Naive B cell (primary cell): Measurements from ENCODE around the gene FOXL1. TPM values are rescaled to one million over a fixed set of nuclear protein-coding genes. Genes with fewer than 3 reads are reported as not detected.

Experiments
- ATAC-seq, 2 donors: fragments of 150-1000 bp; cut with Tn5 transposase; 2 replicates each; pipeline ENCODE4 v1.10.0; 2021; ENCODE audit warnings: low read depth in 2 of 2, mild to moderate bottlenecking in 2 of 2, moderate library complexity in 2 of 2
- DNase-seq: peaks from one replicate; pipeline ENCODE4 v3.0.0; 2022
- H3K27ac Mint-ChIP-seq, 6 donors: one replicate each; pipeline ENCODE4 v1.8.0; 2020 to 2022; ENCODE audit warnings: mild to moderate bottlenecking in 6 of 6, mixed read lengths in 6 of 6, moderate library complexity in 5 of 6, inconsistent platforms in 2 of 6
- H3K27me3 Mint-ChIP-seq, 3 donors: one replicate each; pipeline ENCODE4 v1.8.0; 2021 to 2022; ENCODE audit warnings: mixed read lengths in 3 of 3, mild to moderate bottlenecking in 1 of 3
- H3K36me3 Mint-ChIP-seq, 2 donors: one replicate each; pipeline ENCODE4 v1.8.0; 2020 to 2022; ENCODE audit warnings: mixed read lengths in 2 of 2, inconsistent platforms in 1 of 2, mild to moderate bottlenecking in 1 of 2
- H3K4me1 Mint-ChIP-seq, 3 donors: one replicate each; pipeline ENCODE4 v1.8.0; 2020 to 2022; ENCODE audit warnings: mixed read lengths in 3 of 3, inconsistent platforms in 1 of 3, mild to moderate bottlenecking in 1 of 3, moderate library complexity in 1 of 3
- H3K4me3 Mint-ChIP-seq, 8 donors: one replicate each; pipeline ENCODE4 v1.8.0; 2020 to 2022; ENCODE audit warnings: mild to moderate bottlenecking in 8 of 8, mixed read lengths in 8 of 8, moderate library complexity in 8 of 8, inconsistent platforms in 2 of 8
- H3K9me3 Mint-ChIP-seq, 7 donors: one replicate each; pipeline ENCODE4 v1.8.0; 2020 to 2022; ENCODE audit warnings: mixed read lengths in 7 of 7, mild to moderate bottlenecking in 5 of 7, inconsistent platforms in 2 of 7, moderate library complexity in 1 of 7
- polyA plus RNA-seq, 6 donors: library from polyadenylated mRNA; unstranded; fragments of 300-500 nt; fragmentation: Illumina TruSeq; gene quantifications; one replicate each; pipeline ENCODE4 v1.2.3, GENCODE V29; 2021; ENCODE audit warnings: low read depth in 6 of 6

Gene FOXL1
- polyA plus RNA-seq, 6 donors from 2014 or later, result not detected

GRCh38 chr16:86540894-86541293 lies 37.5 kb upstream of the FOXL1 start:
- Mint-ChIP-seq H3K4me1 (no peaks in the 10 kb centered on the region), H3K27me3 (no peaks in the 10 kb centered on the region), H3K27ac (no peak overlapping the region), H3K4me3 (no peak overlapping the region), H3K36me3 (peaks cover 18 to 21% of the 10 kb centered on the region in 2 donors), H3K9me3 (peaks cover 0 to 2% (median 0%) of the 10 kb centered on the region in 7 donors)
- DNase-seq (no peak), ATAC-seq (no peak)

GRCh38 chr16:86541560-86541959 lies 36.8 kb upstream of the FOXL1 start:
- H3K9me3 Mint-ChIP-seq, result peaks cover 0 to 2% (median 0%) of the 10 kb centered on the region in 7 donors
- no peak for ATAC-seq
- H3K4me3 Mint-ChIP-seq, result no peak overlapping the region
- peaks cover 0 to under 1% (median 0%) of the 10 kb centered on the region in 3 donors for H3K4me1 Mint-ChIP-seq
- no peaks in the 10 kb centered on the region for H3K27me3 Mint-ChIP-seq
- H3K27ac Mint-ChIP-seq, result no peak overlapping the region
- H3K36me3 Mint-ChIP-seq, result peaks cover 18 to 21% of the 10 kb centered on the region in 2 donors
- no peak for DNase-seq

DNA sequence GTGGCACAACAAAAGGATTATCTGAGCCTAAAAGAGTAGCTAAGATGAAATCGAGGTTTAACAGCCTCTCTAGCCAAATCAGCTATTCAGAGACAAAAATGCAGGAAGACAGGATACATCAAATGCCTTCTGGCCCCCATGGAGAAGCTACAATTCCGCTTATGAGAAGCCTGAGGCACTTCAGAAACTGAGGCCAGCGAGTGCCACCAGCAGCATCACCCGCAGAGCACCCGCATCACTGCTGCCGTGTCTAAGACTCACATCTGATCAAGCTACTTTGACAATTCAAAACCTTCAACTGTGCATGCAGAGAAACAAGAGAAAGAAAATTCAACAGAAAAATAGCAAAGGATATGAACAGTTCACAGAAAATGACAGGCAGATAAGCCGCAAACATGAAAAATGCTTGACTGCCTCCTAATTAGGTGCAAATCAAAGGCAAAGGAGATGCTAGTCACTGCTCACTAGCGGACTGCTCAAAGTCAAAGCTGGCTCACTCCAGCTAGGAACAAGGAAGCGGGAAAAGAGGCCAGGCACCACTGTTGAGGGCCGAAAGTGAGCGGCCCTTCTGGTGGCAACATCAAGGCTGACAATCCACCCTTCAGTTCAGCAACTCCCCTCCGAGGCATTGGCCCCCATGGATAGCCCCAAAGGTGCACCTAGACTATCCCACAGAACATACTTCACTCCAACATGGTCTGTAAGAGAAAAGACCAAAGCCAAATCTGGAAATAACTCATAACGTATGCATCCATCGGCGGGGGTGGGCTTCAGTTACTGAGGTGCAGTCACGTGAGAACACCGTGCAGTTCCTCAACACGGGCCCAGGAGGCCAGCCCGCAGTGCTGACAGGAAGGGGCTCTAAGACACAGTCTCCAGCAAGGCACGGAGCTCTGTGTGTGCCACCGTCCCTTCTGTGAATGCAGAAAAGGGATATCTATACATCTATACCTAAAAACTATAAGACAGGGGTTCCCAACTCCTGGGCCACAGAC lies 35.3 kb upstream of the FOXL1 start:
- Mint-ChIP-seq H3K4me1 (peaks cover 0 to 2% (median 0%) of the 10 kb centered on the region in 3 donors), H3K9me3 (peaks cover 0 to 2% (median 0%) of the 10 kb centered on the region in 7 donors), H3K27me3 (no peaks in the 10 kb centered on the region), H3K36me3 (peaks cover 22 to 23% of the 10 kb centered on the region in 2 donors), H3K27ac (peak overlapping the region in 1 of 6 donors; percentile 41), H3K4me3 (no peak overlapping the region)
- DNase-seq, result no peak
- no peak for ATAC-seq

GRCh38 chr16:86545481-86545880 lies 32.9 kb upstream of the FOXL1 start:
- H3K4me1 Mint-ChIP-seq, result peaks cover 0 to 2% (median 0%) of the 10 kb centered on the region in 3 donors
- H3K27me3 Mint-ChIP-seq, result no peaks in the 10 kb centered on the region
- ATAC-seq, result no peak
- no peak overlapping the region for H3K4me3 Mint-ChIP-seq
- no peak overlapping the region for H3K27ac Mint-ChIP-seq
- H3K36me3 Mint-ChIP-seq, result peaks cover 19 to 24% of the 10 kb centered on the region in 2 donors
- no peak for DNase-seq
- H3K9me3 Mint-ChIP-seq, result peaks cover 0 to 2% (median 0%) of the 10 kb centered on the region in 7 donors

- Mint-ChIP-seq H3K4me3 (no peak overlapping the region), H3K36me3 (peaks cover 19 to 24% of the 10 kb centered on the region in 2 donors), H3K9me3 (peaks cover 0 to 2% (median 0%) of the 10 kb centered on the region in 7 donors), H3K4me1 (peaks cover 0 to 2% (median 0%) of the 10 kb centered on the region in 3 donors), H3K27ac (no peak overlapping the region), H3K27me3 (no peaks in the 10 kb centered on the region)
- ATAC-seq (no peak), DNase-seq (no peak)
These were observed 32.3 kb upstream of the FOXL1 start for GRCh38 chr16:86545954-86546637.

DNA sequence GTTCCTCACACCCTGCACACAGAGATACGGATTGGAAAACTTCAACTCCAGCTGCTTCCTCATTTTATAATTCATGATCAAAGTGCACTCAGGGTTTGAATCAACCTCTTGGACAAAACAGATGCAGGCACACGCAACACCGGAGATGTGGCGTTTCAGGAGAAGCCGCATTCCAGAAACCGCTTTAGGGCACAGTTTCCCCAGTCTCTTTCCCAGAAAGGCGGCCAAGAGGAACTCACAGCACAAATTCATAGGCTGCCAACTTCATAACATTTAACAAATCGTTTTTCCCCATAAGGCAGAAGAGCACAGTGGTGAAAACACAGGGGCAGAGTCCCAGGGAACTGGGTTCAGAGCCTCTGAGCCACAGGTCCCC lies 31.7 kb upstream of the FOXL1 start:
- Mint-ChIP-seq H3K4me1 (peaks cover 0 to 2% (median 0%) of the 10 kb centered on the region in 3 donors), H3K4me3 (no peak overlapping the region), H3K27ac (no peak overlapping the region), H3K36me3 (peaks cover 19 to 24% of the 10 kb centered on the region in 2 donors), H3K27me3 (no peaks in the 10 kb centered on the region), H3K9me3 (peaks cover 0 to 2% (median 0%) of the 10 kb centered on the region in 7 donors)
- DNase-seq (no peak), ATAC-seq (no peak)

DNA sequence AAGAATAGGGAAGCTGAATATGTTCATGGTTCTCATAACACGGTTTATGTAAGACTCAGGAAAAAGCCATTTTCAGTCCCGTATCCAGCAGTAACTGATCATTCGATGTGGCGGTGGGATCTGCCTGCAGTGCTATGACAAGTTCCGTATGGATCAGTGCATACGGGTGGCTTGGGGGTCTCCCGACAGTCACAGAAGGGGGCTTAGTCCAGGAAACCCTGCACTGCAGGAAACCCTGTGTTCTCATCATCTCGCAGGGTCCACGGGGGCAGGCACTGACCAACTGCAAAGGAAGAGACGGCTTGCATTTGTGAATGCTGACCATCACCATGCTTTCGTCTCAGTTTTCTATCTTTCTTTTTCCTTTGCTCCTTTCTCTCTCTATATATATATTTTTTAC lies 31.1 kb upstream of the FOXL1 start:
- peaks cover 0 to 2% (median 0%) of the 10 kb centered on the region in 7 donors for H3K9me3 Mint-ChIP-seq
- H3K4me1 Mint-ChIP-seq, result peaks cover 0 to 2% (median 1%) of the 10 kb centered on the region in 3 donors
- DNase-seq, result no peak
- no peak overlapping the region for H3K27ac Mint-ChIP-seq
- peaks cover 19 to 24% of the 10 kb centered on the region in 2 donors for H3K36me3 Mint-ChIP-seq
- H3K4me3 Mint-ChIP-seq, result no peak overlapping the region
- no peaks in the 10 kb centered on the region for H3K27me3 Mint-ChIP-seq
- ATAC-seq, result no peak

GRCh38 chr16:86549076-86549892 lies 29.1 kb upstream of the FOXL1 start:
- no peak for DNase-seq
- Mint-ChIP-seq H3K4me1 (peaks cover 6 to 12% (median 11%) of the 10 kb centered on the region in 3 donors), H3K4me3 (no peak overlapping the region), H3K27me3 (no peaks in the 10 kb centered on the region), H3K9me3 (peaks cover 0 to 2% (median 0%) of the 10 kb centered on the region in 7 donors), H3K27ac (no peak overlapping the region), H3K36me3 (peaks cover 14 to 16% of the 10 kb centered on the region in 2 donors)
- no peak for ATAC-seq

GRCh38 chr16:86549893-86550190 lies 28.5 kb upstream of the FOXL1 start:
- Mint-ChIP-seq H3K36me3 (peaks cover 8 to 11% of the 10 kb centered on the region in 2 donors), H3K9me3 (no peaks in the 10 kb centered on the region), H3K4me1 (peaks cover 7 to 14% (median 13%) of the 10 kb centered on the region in 3 donors), H3K27me3 (no peaks in the 10 kb centered on the region), H3K27ac (no peak overlapping the region), H3K4me3 (no peak overlapping the region)
- ATAC-seq, result no peak
- no peak for DNase-seq

- Mint-ChIP-seq H3K4me1 (peaks cover 11 to 18% (median 17%) of the 10 kb centered on the region in 3 donors), H3K4me3 (peak overlapping the region in 1 of 8 donors; percentile 27), H3K9me3 (no peaks in the 10 kb centered on the region), H3K36me3 (peaks cover 6% of the 10 kb centered on the region in 2 donors), H3K27me3 (no peaks in the 10 kb centered on the region), H3K27ac (no peak overlapping the region)
- no peak for ATAC-seq
- no peak for DNase-seq
These were observed 28.1 kb upstream of the FOXL1 start for GRCh38 chr16:86550281-86550680.

DNA sequence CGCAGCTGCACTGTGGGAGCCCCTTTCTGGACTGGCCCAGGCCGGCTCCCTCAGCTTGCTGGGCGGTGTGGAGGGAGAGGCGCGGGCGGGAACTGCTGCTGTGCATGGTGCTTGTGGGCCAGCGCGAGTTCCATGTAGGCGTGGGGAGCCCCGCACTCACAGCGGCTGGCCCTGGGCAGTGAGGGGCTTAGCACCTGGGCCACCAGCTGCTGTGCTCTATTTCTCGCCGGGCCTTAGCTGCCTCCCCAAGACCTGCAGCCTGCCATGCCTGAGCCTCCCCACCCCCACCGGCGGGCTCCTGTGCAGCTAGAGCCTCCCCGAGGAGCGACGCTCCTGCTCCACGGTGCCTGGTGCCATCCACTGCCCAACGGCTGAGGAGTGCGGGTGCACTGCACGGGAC lies 25.0 kb upstream of the FOXL1 start:
- Mint-ChIP-seq H3K4me3 (peak overlapping the region in 5 of 8 donors; percentile 6 to 95 (median 94)), H3K27ac (no peak overlapping the region), H3K36me3 (peaks cover 0 to under 1% of the 10 kb centered on the region in 2 donors), H3K4me1 (peaks cover 11 to 22% (median 19%) of the 10 kb centered on the region in 3 donors), H3K9me3 (no peaks in the 10 kb centered on the region), H3K27me3 (peaks cover 5 to 9% (median 6%) of the 10 kb centered on the region in 3 donors)
- DNase-seq (no peak), ATAC-seq (no peak)

DNA sequence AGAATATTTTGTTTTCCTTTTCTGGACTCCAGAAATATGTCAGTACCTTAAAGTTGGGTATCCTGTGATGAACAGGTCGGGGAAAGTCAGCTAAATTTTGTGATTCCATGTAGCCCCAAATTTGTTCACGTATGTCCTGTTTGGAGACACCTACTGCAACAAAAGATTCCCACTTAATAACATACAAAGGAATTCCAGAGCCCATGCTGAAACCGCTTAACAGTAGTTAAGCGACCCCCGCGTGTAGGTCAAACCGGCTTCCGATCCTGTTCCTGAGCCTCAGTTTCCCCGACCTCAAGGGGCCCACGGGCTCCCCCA lies 23.8 kb upstream of the FOXL1 start:
- peaks cover 10 to 17% (median 16%) of the 10 kb centered on the region in 3 donors for H3K27me3 Mint-ChIP-seq
- peaks cover 11 to 22% (median 19%) of the 10 kb centered on the region in 3 donors for H3K4me1 Mint-ChIP-seq
- no peak for ATAC-seq
- peak overlapping the region; percentile 90 to 98 (median 94) for H3K4me3 Mint-ChIP-seq
- no peaks in the 10 kb centered on the region for H3K9me3 Mint-ChIP-seq
- H3K27ac Mint-ChIP-seq, result peak overlapping the region; percentile 88 to 99 (median 98)
- no peaks in the 10 kb centered on the region for H3K36me3 Mint-ChIP-seq
- no peak for DNase-seq
